Measurements from ENCODE around the gene NAV2. TPM values are rescaled to one million over a fixed set of nuclear protein-coding genes. Genes with fewer than 3 reads are reported as not detected.
A peak's percentile ranks its signal among the peaks of the same experiment; 100 is the strongest.

NAV2 gene
- total RNA-seq, 4 donors from 2014 or later = 9.6 to 40.0 (median 23.1) TPM

DNA sequence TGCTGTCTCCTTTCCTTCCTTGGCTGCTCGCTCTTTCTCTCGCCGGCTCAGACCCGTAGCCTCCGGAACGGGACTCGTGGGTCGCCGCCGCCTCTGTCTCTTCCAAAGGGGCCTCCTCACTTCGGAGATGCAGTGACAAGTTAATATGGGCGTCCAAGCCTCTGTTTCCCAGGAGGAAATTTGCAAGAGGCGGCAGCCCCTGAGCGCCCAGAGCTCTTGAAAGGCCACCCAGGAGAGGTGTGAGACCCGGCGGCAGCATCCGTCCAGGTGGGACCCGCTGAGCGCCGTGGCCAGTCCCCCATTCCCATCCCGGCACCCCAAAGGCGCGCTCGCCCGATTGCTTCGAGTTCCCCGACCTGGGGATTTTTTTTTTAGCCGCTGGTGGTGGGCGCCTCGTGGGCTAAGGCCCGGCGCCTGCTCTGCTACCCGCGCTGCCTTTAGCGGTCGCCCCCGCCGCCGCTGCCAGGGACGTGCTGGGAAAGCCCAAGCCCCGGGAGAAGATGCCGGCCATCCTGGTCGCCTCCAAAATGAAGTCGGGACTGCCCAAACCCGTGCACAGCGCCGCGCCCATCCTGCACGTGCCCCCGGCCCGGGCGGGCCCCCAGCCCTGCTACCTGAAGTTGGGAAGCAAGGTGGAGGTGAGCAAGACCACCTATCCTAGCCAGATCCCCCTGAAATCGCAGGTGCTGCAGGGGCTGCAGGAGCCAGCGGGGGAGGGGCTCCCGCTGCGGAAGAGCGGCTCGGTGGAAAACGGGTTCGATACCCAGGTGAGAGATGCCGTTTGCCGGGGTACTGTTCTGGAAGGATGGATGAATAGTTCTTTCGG, 772 bp downstream of the NAV2 start:
- peak overlapping the region; percentile 86 to 94 (median 90) for H3K27ac ChIP-seq
- intact Hi-C loops (cut with DNase I; ENCODE audit: low total_unique reads) = loop anchor here (5.0 kb wide), 1 partner anchor 36 kb away; no protein-coding TSS in a partner anchor
- H3K9me3 ChIP-seq = no peaks in the 10 kb centered on the region
- peaks cover 0 to 36% (median 25%) of the 10 kb centered on the region in 4 donors for H3K4me1 ChIP-seq
- DNase-seq = no peak
- peak overlapping the region; percentile 48 to 77 (median 58) for H3K4me3 ChIP-seq
- in situ Hi-C loops (cut with MboI; ENCODE audit: low pct_ligation_motif_present in 1 of 4, low pct_unique_long_range_greater_than_20kb in 1 of 4, low sequenced_read_pairs in 3 of 4) = no loop called here
- 0 to 3% methylated on average over 1 to 47 of the region's 63 CpGs for WGBS, 2 donors (ENCODE audit: low coverage in 1 of 2)
- peaks cover 33% of the 10 kb centered on the region for H3K27me3 ChIP-seq
- no peaks in the 10 kb centered on the region for H3K36me3 ChIP-seq
- TF ChIP-seq POLR2A (IDR thresholded peaks at IDR 0.05) (no peak), POLR2AphosphoS5 (IDR thresholded peaks at IDR 0.05) (no peak), EP300 (IDR thresholded peaks at IDR 0.05; ENCODE audit: low read depth) (no peak)
- TF ChIP-seq, protein P1, sequence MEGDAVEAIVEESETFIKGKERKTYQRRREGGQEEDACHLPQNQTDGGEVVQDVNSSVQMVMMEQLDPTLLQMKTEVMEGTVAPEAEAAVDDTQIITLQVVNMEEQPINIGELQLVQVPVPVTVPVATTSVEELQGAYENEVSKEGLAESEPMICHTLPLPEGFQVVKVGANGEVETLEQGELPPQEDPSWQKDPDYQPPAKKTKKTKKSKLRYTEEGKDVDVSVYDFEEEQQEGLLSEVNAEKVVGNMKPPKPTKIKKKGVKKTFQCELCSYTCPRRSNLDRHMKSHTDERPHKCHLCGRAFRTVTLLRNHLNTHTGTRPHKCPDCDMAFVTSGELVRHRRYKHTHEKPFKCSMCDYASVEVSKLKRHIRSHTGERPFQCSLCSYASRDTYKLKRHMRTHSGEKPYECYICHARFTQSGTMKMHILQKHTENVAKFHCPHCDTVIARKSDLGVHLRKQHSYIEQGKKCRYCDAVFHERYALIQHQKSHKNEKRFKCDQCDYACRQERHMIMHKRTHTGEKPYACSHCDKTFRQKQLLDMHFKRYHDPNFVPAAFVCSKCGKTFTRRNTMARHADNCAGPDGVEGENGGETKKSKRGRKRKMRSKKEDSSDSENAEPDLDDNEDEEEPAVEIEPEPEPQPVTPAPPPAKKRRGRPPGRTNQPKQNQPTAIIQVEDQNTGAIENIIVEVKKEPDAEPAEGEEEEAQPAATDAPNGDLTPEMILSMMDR (IDR thresholded peaks at IDR 0.05) = no peak

DNA sequence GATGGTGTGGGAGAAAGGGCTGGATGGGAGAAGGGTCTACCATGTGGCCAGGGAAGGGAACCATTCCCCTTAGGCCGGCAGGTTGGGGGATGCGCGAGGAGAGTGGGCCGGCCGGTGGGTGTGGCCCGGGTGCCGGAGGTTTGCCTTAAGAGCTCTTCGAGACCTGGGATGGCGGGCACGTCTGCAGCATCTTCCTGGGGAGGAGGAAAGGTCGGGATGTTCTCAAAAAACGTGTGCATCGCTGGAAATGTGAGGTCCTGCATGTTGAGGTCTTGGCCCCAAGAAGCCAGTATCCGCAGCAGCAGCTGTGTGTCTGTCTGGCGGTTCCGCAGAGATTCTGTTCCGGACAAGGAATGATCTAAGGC, 1.4 kb downstream of the NAV2 start:
- intact Hi-C loops (cut with DNase I; ENCODE audit: low total_unique reads) = loop anchor here (5.0 kb wide), 1 partner anchor 37 kb away; no protein-coding TSS in a partner anchor
- Histone ChIP-seq H3K4me1 (peaks cover 0 to 36% (median 28%) of the 10 kb centered on the region in 4 donors), H3K4me3 (peak overlapping the region; percentile 48 to 77 (median 58)), H3K36me3 (no peaks in the 10 kb centered on the region), H3K9me3 (no peaks in the 10 kb centered on the region), H3K27me3 (peaks cover 33% of the 10 kb centered on the region), H3K27ac (peak overlapping the region; percentile 86 to 94 (median 90))
- TF ChIP-seq EP300 (IDR thresholded peaks at IDR 0.05; ENCODE audit: low read depth) (no peak), POLR2A (IDR thresholded peaks at IDR 0.05) (no peak), POLR2AphosphoS5 (IDR thresholded peaks at IDR 0.05) (no peak)
- TF ChIP-seq, protein P1 (IDR thresholded peaks at IDR 0.05) = no peak
- 0 to 7% methylated on average over 3 to 17 of the region's 17 CpGs for WGBS, 2 donors (ENCODE audit: low coverage in 1 of 2)
- in situ Hi-C loops (cut with MboI; ENCODE audit: low pct_ligation_motif_present in 1 of 4, low pct_unique_long_range_greater_than_20kb in 1 of 4, low sequenced_read_pairs in 3 of 4) = no loop called here
- DNase-seq = no peak

DNA sequence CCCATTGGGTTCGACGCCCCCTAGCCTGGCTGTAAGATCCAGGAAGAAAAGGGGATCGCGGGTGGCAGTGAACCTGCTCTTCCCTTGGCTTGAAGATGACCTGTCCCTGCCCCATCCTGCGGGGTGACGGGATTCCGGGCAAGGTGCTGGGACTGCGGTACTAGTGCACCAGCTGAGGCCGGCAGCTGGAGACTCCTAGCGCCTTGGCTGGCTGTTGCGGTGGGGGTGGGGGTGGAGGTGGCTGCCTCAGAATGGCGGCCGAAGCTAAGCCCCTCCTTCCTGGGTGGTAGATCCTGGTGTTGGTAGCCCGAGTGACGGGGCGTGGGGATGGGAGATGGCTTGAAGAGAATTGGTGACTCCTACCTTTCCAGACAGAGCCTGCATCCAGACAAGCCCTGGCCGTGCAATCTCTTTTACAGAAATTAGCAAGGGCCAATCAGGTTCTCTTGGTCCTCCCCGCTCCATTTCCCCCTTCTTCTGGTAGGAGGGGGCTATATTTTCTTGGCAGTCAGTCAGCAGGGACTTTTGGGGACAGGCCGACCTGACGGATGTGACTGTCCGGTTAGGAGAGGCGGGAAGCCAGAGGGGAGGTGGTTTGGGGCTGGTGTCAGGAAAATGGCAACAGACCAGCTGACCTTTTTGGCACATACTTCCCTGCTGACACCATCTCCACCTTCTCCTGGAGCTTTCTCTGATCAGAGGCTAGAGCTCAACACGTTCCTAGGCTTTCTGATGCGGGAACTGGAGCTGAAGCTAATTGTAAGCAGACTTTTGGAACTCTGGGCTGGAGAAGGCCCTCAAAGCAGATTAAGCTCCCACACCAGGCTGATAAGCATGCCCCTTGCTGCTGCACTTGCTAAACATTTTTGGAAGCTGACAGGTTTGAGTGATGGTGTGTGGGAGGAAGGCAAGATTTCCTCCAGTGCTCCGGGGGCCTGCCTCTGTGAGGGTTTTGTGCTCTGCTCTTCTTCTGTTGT, 2.0 kb downstream of the NAV2 start:
- Histone ChIP-seq H3K27me3 (peaks cover 33% of the 10 kb centered on the region), H3K27ac (peak overlapping the region; percentile 86 to 94 (median 90)), H3K4me1 (peaks cover 0 to 37% (median 28%) of the 10 kb centered on the region in 4 donors), H3K36me3 (no peaks in the 10 kb centered on the region), H3K9me3 (no peaks in the 10 kb centered on the region), H3K4me3 (peak overlapping the region; percentile 48 to 77 (median 58))
- WGBS, 2 donors (ENCODE audit: low coverage in 1 of 2) = 29% methylated on average over 25 of the region's 25 CpGs; no CpG with 5 or more reads in 1 of the 2 donors
- DNase-seq = no peak
- in situ Hi-C loops (cut with MboI; ENCODE audit: low pct_ligation_motif_present in 1 of 4, low pct_unique_long_range_greater_than_20kb in 1 of 4, low sequenced_read_pairs in 3 of 4) = no loop called here
- TF ChIP-seq, protein P1 (IDR thresholded peaks at IDR 0.05) = no peak
- TF ChIP-seq POLR2AphosphoS5 (IDR thresholded peaks at IDR 0.05) = peak in 1 of 3 donors; percentile 2
- intact Hi-C loops (cut with DNase I; ENCODE audit: low total_unique reads) = loop anchor here (5.0 kb wide), 1 partner anchor 37 kb away; no protein-coding TSS in a partner anchor

DNA sequence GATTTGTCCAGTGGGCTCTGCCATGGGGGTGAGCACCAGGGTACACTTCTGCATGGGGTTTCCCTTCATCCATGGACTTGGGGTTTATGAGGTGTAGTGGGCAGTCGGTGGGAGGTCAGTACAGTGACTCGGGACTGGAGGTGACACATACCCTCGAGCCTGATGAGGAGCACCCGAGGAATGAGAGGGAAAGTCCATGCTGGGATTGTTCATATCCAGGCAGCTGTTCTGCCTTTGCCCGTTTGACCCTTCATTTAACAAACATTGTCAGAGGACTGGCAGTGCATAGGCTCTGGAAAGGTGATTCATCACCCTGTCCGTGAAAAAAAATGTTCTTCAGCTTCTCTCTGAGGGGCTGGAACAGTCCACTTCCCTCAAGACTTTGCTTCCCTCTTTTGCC, 2.7 kb downstream of the NAV2 start:
- H3K27me3 ChIP-seq = peaks cover 33% of the 10 kb centered on the region
- peak overlapping the region; percentile 86 to 94 (median 90) for H3K27ac ChIP-seq
- WGBS, 2 donors (ENCODE audit: low coverage in 1 of 2) = 44% methylated on average over 6 of the region's 6 CpGs; no CpG with 5 or more reads in 1 of the 2 donors
- DNase-seq = no peak
- in situ Hi-C loops (cut with MboI; ENCODE audit: low pct_ligation_motif_present in 1 of 4, low pct_unique_long_range_greater_than_20kb in 1 of 4, low sequenced_read_pairs in 3 of 4) = no loop called here
- H3K4me1 ChIP-seq = peaks cover 0 to 37% (median 28%) of the 10 kb centered on the region in 4 donors
- H3K4me3 ChIP-seq = peak overlapping the region in 2 of 4 donors; percentile 58 to 77
- TF ChIP-seq POLR2AphosphoS5 (IDR thresholded peaks at IDR 0.05) (no peak), POLR2A (IDR thresholded peaks at IDR 0.05) (no peak), EP300 (IDR thresholded peaks at IDR 0.05; ENCODE audit: low read depth) (no peak)
- TF ChIP-seq, protein P1 (IDR thresholded peaks at IDR 0.05) = no peak
- H3K9me3 ChIP-seq = no peaks in the 10 kb centered on the region
- intact Hi-C loops (cut with DNase I; ENCODE audit: low total_unique reads) = no loop called here
- no peaks in the 10 kb centered on the region for H3K36me3 ChIP-seq

All from transverse colon (tissue), 4 donors.